K562 (cell line): ENCODE data around the gene TMEM120B. TPM values are rescaled to one million over a fixed set of nuclear protein-coding genes. Genes with fewer than 3 reads are reported as not detected.

Source experiments
- CREB3 ChIP-seq: fragments of 450-650 bp; conservative IDR thresholded peaks from 2 replicates; pipeline ENCODE4 v1.6.1; 2016; ENCODE audit warnings: missing genetic modification characterization, low read depth, mild to moderate bottlenecking, missing compliant biosample characterization, moderate library complexity
- ESRRB ChIP-seq: fragments of 250-450 bp; sonication (Bioruptor Pico); IDR thresholded peaks from 2 replicates; pipeline ENCODE4 v1.5.0; 2020; ENCODE audit warnings: mild to moderate bottlenecking, moderate library complexity, borderline replicate concordance
- KAT2B ChIP-seq: IDR thresholded peaks from one replicate; pipeline ENCODE4 v1.6.1; 2012; ENCODE audit warnings: low read depth, mild to moderate bottlenecking, control low read depth, inconsistent platforms, low read length, moderate library complexity
- MYNN ChIP-seq, 2 experiments: sonication (generic); formaldehyde crosslinking in 1 of 2; IDR thresholded peaks; 2 replicates each; pipeline versions ENCODE4 v1.5.0 to v1.6.1; 2016 to 2020; ENCODE audit warnings: antibody characterized with exemption in 1 of 2, missing genetic modification reagents in 1 of 2
- NR1H2 ChIP-seq: sonication (generic); formaldehyde crosslinking; IDR thresholded peaks from 2 replicates; pipeline ENCODE4 v1.4.0; 2020; ENCODE audit warnings: mild to moderate bottlenecking, missing genetic modification reagents
- PRMT5 ChIP-seq: sonication (generic); formaldehyde crosslinking; IDR thresholded peaks from 2 replicates; pipeline ENCODE4 v1.5.0; 2020; ENCODE audit warnings: missing genetic modification reagents
- PTTG1 ChIP-seq: fragments of 450-650 bp; IDR thresholded peaks from 2 replicates; pipeline ENCODE4 v1.6.1; 2016; ENCODE audit warnings: low read depth, mild to moderate bottlenecking, missing genetic modification characterization, missing compliant biosample characterization
- RFX1 ChIP-seq: fragments of 450-650 bp; IDR thresholded peaks from 2 replicates; pipeline ENCODE4 v1.6.1; 2016; ENCODE audit warnings: mild to moderate bottlenecking, moderate library complexity
- SIRT6 ChIP-seq: IDR thresholded peaks from one replicate; pipeline ENCODE4 v1.6.1; 2012; ENCODE audit warnings: low read depth, mild to moderate bottlenecking, control low read depth, inconsistent platforms, low read length, moderate library complexity
- TARDBP ChIP-seq: fragments of 450-650 bp; IDR thresholded peaks from 2 replicates; pipeline ENCODE4 v1.6.1; 2016
- ZBTB33 ChIP-seq: sonication (generic); formaldehyde crosslinking; IDR thresholded peaks from 2 replicates; pipeline ENCODE4 v1.8.1; 2023; ENCODE audit warnings: mild to moderate bottlenecking, missing genetic modification reagents
- ZBTB49 ChIP-seq: sonication (generic); formaldehyde crosslinking; IDR thresholded peaks from 2 replicates; pipeline ENCODE4 v1.8.0; 2022; ENCODE audit warnings: missing genetic modification reagents, mild to moderate bottlenecking, borderline replicate concordance
- ZNF140 ChIP-seq: fragments of 250-450 bp; sonication (Bioruptor Pico); IDR thresholded peaks from 2 replicates; pipeline ENCODE4 v1.8.0; 2021; ENCODE audit warnings: moderate library complexity, mild to moderate bottlenecking, inconsistent platforms
- ZNF644 ChIP-seq: fragments of 200-800 bp; sonication (Bioruptor generic); IDR thresholded peaks from 2 replicates; pipeline ENCODE4 v1.6.1; 2016; ENCODE audit warnings: low read depth, missing genetic modification characterization, missing compliant biosample characterization
- ZNF699 ChIP-seq: fragments of 250-450 bp; sonication (Bioruptor Pico); IDR thresholded peaks from 2 replicates; pipeline ENCODE4 v1.8.0; 2021; ENCODE audit warnings: mild to moderate bottlenecking, moderate library complexity; ENCODE audit not compliant: insufficient replicate concordance
- polyA plus RNA-seq, 8 experiments: library from polyadenylated mRNA; depleted of rRNA in 4 of 8; stranded (reverse) in 5 of 8; unstranded in 3 of 8; fragments of >200 nt; fragmentation: Nextera tagmentation in 2 of 8; fragmentation: Illumina TruSeq in 1 of 8; extraction: Ambion mirVana in 2 of 8; extraction: Trizol in 1 of 8; gene quantifications; 2 replicates each; pipeline versions ENCODE4 v1.2.1 to v1.2.3, GENCODE V29; 2011 to 2014; ENCODE audit warnings: inconsistent platforms in 1 of 8, missing spikeins in 1 of 8
- total RNA-seq, 7 experiments: library from RNA; depleted of rRNA in 6 of 7; stranded (reverse); fragments of >200 nt in 6 of 7; fragmentation: Illumina TruSeq in 2 of 7; extraction: Trizol in 2 of 7; gene quantifications; 2 replicates each; pipeline versions ENCODE4 v1.2.1 to v1.2.3, GENCODE V29; 2011 to 2021; ENCODE audit warnings: low replicate concordance in 1 of 7
- TF ChIP-seq, protein P1 (sequence below): fragments of 450-650 bp; formaldehyde crosslinking; IDR thresholded peaks from 2 replicates; pipeline ENCODE4 v1.4.0; 2020; ENCODE audit warnings: mild to moderate bottlenecking, moderate library complexity
- TF ChIP-seq, protein P2 (sequence below): sonication (generic); formaldehyde crosslinking; IDR thresholded peaks from 2 replicates; pipeline ENCODE4 v1.8.1; 2023; ENCODE audit warnings: mild to moderate bottlenecking, missing genetic modification reagents, moderate library complexity
- TF ChIP-seq, protein P3 (sequence below), 2 experiments: fragments of 450-650 bp; conservative IDR thresholded peaks; 2 replicates each; pipeline ENCODE4 v1.6.1; 2017; ENCODE audit warnings: mild to moderate bottlenecking in 2 of 2, moderate library complexity in 2 of 2

Gene TMEM120B
- total and polyA plus RNA-seq, 9 of the 15 experiments (the other 6 are each of a cell fraction or from before 2014, with no cell fraction given) = 1.7 to 18.6 (median 7.4) TPM

GRCh38 chr12:121738340-121738858 is 25.8 kb downstream of the TMEM120B start (continued):
- TF ChIP-seq PTTG1 = peak; percentile 19; the same call in 1 of the 2 replicates
- TF ChIP-seq PRMT5 (CRISPR knock-in tag) = no peak
- TF ChIP-seq, protein P1, sequence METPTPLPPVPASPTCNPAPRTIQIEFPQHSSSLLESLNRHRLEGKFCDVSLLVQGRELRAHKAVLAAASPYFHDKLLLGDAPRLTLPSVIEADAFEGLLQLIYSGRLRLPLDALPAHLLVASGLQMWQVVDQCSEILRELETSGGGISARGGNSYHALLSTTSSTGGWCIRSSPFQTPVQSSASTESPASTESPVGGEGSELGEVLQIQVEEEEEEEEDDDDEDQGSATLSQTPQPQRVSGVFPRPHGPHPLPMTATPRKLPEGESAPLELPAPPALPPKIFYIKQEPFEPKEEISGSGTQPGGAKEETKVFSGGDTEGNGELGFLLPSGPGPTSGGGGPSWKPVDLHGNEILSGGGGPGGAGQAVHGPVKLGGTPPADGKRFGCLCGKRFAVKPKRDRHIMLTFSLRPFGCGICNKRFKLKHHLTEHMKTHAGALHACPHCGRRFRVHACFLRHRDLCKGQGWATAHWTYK (CRISPR knock-in tag) = peak; percentile 6; the same call in 1 of the 2 replicates
- TF ChIP-seq ZBTB49 (CRISPR knock-in tag) = no peak
- no peak; the same call in 1 of the 2 replicates for TF ChIP-seq ZBTB33 (CRISPR knock-in tag)
- TF ChIP-seq, protein P2, sequence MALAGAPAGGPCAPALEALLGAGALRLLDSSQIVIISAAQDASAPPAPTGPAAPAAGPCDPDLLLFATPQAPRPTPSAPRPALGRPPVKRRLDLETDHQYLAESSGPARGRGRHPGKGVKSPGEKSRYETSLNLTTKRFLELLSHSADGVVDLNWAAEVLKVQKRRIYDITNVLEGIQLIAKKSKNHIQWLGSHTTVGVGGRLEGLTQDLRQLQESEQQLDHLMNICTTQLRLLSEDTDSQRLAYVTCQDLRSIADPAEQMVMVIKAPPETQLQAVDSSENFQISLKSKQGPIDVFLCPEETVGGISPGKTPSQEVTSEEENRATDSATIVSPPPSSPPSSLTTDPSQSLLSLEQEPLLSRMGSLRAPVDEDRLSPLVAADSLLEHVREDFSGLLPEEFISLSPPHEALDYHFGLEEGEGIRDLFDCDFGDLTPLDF (CRISPR knock-in tag) = no peak
- TF ChIP-seq MYNN (IDR thresholded peaks at IDR 0.05) = peak; percentile 89
- no peak for TF ChIP-seq MYNN (CRISPR knock-in tag; IDR thresholded peaks at IDR 0.05)
- no peak for TF ChIP-seq ESRRB (CRISPR knock-in tag)
- TF ChIP-seq, protein P3, sequence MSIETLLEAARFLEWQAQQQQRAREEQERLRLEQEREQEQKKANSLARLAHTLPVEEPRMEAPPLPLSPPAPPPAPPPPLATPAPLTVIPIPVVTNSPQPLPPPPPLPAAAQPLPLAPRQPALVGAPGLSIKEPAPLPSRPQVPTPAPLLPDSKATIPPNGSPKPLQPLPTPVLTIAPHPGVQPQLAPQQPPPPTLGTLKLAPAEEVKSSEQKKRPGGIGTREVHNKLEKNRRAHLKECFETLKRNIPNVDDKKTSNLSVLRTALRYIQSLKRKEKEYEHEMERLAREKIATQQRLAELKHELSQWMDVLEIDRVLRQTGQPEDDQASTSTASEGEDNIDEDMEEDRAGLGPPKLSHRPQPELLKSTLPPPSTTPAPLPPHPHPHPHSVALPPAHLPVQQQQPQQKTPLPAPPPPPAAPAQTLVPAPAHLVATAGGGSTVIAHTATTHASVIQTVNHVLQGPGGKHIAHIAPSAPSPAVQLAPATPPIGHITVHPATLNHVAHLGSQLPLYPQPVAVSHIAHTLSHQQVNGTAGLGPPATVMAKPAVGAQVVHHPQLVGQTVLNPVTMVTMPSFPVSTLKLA (conservative IDR thresholded peaks at IDR 0.05) = peak in 1 of 2 experiments; percentile 40; a peak in 1 of 4 replicates
- no peak for TF ChIP-seq ZNF140 (CRISPR knock-in tag)
- TF ChIP-seq RFX1 = no peak
- peak; percentile 72 for TF ChIP-seq CREB3
- TF ChIP-seq KAT2B = no peak
- no peak for TF ChIP-seq SIRT6
- no peak for TF ChIP-seq ZNF699 (CRISPR knock-in tag)
- TF ChIP-seq TARDBP = peak; percentile 72; the same call in 1 of the 2 replicates
- no peak for TF ChIP-seq NR1H2 (CRISPR knock-in tag)
- TF ChIP-seq ZNF644 (tag) = no peak
